Erythroblast (primary cell): ENCODE data around the gene CFAP46.

Experiments
- DNase-seq, 2 experiments: peaks; one replicate each; lab custom pipeline; 2025; lab: John Stamatoyannopoulos, UW
- GATA1 ChIP-seq: IDR thresholded peaks from 2 replicates; pipeline ENCODE4 v1.6.1; 2011; ENCODE audit warnings: low read depth, mild to moderate bottlenecking, control low read depth, low read length, moderate library complexity
- POLR2A ChIP-seq: IDR thresholded peaks from 2 replicates; pipeline ENCODE4 v1.6.1; 2011; ENCODE audit warnings: mild to moderate bottlenecking, low read length

Gene CFAP46

GRCh38 chr10:132858121-132859081 is 84.0 kb downstream of the CFAP46 start:
- TF ChIP-seq GATA1 (no peak), POLR2A (no peak)

GRCh38 chr10:132856869-132857524 is 85.4 kb downstream of the CFAP46 start:
- DNase-seq = no peak
- TF ChIP-seq GATA1 (no peak), POLR2A (no peak)

More at GRCh38 chr10:132858121-132859081, 84.0 kb downstream of the CFAP46 start:
- no peak for DNase-seq

GRCh38 chr10:132855889-132856288 is 86.5 kb downstream of the CFAP46 start:
- DNase-seq = no peak
- TF ChIP-seq GATA1 (no peak), POLR2A (no peak)

GRCh38 chr10:132851451-132851850 is 90.9 kb downstream of the CFAP46 start:
- TF ChIP-seq POLR2A (no peak), GATA1 (no peak)
- DNase-seq = no peak

- DNase-seq = no peak
- TF ChIP-seq POLR2A = no peak
- TF ChIP-seq GATA1 = no peak
Measured at GRCh38 chr10:132850896-132851295, 91.5 kb downstream of the CFAP46 start.

- TF ChIP-seq GATA1 (no peak), POLR2A (no peak)
- DNase-seq = no peak
Measured at GRCh38 chr10:132850246-132850645, 92.1 kb downstream of the CFAP46 start.

- DNase-seq = no peak
- TF ChIP-seq POLR2A = no peak
- TF ChIP-seq GATA1 = no peak
Measured at GRCh38 chr10:132849546-132850031, 92.8 kb downstream of the CFAP46 start.

GRCh38 chr10:132848951-132849545 is 93.3 kb downstream of the CFAP46 start:
- DNase-seq = no peak
- no peak for TF ChIP-seq GATA1
- TF ChIP-seq POLR2A = no peak

- DNase-seq = peak in 1 of 2 experiments; percentile 29
- TF ChIP-seq POLR2A = no peak
- no peak for TF ChIP-seq GATA1
Measured at GRCh38 chr10:132848291-132848701, 94.1 kb downstream of the CFAP46 start.

GRCh38 chr10:132847856-132848255 is 94.5 kb downstream of the CFAP46 start:
- no peak for DNase-seq
- no peak for TF ChIP-seq POLR2A
- no peak for TF ChIP-seq GATA1

GRCh38 chr10:132847416-132847777 is 95.0 kb downstream of the CFAP46 start:
- TF ChIP-seq GATA1 (no peak), POLR2A (no peak)
- DNase-seq = no peak

GRCh38 chr10:132846631-132847415 is 95.5 kb downstream of the CFAP46 start:
- no peak for DNase-seq
- TF ChIP-seq GATA1 (no peak), POLR2A (no peak)
